ENCODE results near the gene TDRKH. TPM values are rescaled to one million over a fixed set of nuclear protein-coding genes. Genes with fewer than 3 reads are reported as not detected.

The TDRKH gene
- 2.4 and 4.8 TPM in 2 replicates for total RNA-seq

GRCh38 chr1:151790071-151790939 is at the start of gene TDRKH:
Gene TDRKH, minus strand, starts transcription at chr1:151790500. Its CDS starts 7,478 bp downstream, at chr1:151783022.

DNA sequence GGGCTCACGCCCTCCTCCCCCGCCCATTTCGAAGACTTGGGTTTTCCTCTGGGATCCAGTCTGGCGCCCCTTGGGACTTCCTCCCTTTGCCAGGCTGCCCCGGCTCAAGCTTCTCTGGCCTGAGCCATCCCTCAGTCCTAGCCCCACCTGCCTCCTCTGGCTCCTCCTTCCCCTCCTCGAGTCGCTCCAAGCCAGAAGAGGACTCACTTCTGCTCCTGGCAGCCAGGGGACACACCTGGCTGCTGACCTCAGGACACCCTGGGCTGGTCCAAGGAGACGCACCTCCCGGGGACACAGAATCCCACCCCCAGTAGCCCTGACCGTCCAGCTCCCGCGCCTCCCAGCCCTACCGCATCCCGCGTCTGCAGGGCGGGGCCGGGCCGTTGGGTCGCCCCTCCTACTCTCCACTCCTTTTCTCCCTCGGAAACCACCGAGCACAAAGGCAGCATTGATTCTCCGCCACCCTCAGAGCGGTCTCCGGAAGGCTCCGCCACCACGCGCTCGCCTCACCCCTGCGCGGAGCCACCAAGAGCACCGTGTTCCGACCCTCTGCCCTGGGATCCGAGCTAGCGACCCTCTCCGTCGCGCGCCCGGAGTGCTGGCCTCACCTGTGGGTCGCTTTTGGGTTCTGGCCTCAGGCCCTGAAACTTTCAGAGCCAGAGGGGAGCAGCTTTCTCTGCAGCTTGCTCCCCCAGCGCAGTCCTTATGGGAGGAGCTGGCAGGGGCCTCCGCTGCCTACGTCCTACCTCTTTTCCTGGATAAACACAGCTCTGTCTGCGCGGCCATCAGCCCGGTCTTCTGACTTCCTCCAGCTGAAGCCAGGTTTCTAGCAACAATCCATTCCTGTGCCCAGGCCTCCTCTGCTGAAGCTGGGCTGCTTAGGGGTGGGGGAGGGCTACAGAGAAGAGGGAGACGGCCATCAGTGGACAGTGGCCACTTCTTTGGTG is 49.4 kb upstream of the TDRKH start, which contains the start of gene C2CD4D:
Gene C2CD4D (minus strand): TSS at position 364 of the 947 bp plus-strand sequence. CDS start 831 bp downstream, outside the sequence.

DNA sequence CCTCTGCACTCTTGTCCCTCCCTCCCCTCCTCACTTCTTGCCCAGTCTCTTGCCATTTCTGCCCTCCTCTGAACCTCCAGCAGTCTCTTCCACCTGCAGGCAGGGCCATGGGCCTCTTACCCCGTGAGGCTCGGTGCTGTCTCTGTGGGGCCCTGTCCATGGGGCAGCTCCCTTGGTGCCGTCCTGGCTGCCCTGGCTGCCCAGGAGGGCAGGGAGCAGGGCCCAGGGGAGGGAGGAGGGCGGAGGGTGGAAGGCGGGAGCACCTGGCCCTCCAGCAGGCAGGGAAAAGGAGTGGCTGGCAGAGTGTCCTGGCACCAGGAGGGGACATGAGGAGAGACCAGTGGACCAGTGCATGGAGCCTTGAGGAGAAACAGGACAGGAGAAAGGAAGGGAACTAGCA is 41.3 kb upstream of the TDRKH start, which contains the start of gene RORC:
Gene RORC (minus strand): TSS at position 198 of the 400 bp plus-strand sequence. CDS start 38 bp downstream, at position 160.

DNA sequence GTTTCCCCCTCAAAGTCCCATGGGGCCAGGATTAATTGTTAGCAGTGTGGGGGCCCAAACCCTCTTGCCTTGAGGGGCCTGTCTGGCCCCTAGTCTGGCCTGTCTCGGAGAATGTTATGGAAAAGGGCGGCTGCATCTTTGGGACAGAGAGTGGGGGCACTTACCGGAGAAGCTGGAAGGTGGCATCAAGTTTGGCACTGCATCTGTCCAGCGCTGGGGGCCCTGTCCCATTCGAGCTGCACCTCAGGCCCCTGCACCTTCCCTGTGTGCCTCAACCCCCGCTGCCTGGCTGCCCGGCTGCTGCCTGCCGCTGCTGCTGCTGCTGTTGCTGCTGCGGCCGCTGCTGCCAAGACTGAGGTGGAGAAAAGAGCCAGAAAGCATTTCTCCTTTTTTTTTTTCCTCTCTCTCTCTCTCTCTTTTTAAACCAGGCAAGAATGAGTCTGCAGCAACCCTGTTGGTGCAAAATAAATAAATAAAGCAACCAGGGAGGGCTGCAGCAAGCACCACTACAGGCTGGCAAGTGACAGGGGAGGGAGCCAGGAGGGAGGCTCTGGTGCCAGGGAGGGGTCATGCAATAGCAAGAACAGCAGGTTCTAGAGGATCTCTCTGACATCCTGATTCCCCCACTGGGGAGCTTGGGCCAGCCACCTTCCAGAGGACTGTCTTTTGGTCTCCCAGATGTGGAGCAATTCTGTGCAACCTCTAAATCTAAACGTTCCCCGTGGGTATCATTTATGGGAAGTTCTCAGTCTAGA is 14.9 kb upstream of the TDRKH start, which contains the start of gene LINGO4:
Gene LINGO4 (minus strand): TSS at position 354 of the 755 bp plus-strand sequence. CDS start 2,715 bp downstream, outside the sequence.

GRCh38 chr1:151762941-151763921 is 27.1 kb downstream of the TDRKH start, which contains the start of gene MRPL9:
Gene MRPL9, minus strand, starts transcription at chr1:151763496. Its CDS starts 17 bp downstream, at chr1:151763479.

Small RNAs within 50 kb of the gene (small RNA-seq; reads per million reads assigned to genes)
- gene RNU6-662P = not detected

Other genes with a start within 250 kb of the TDRKH start
- 19.3 and 23.6 TPM in 2 replicates for gene SNX27, start 178.4 kb downstream of the TDRKH start, total RNA-seq
- gene CELF3, start 73.7 kb downstream of the TDRKH start, total RNA-seq = not detected in 2 replicates
- gene RIIAD1, start 69.0 kb downstream of the TDRKH start, total RNA-seq = not detected in 2 replicates
- gene MRPL9, start 27.0 kb downstream of the TDRKH start, total RNA-seq = 91.2 and 104 TPM in 2 replicates
- gene LINGO4, start 14.9 kb upstream of the TDRKH start, total RNA-seq = not detected in 2 replicates
- gene RORC, start 41.3 kb upstream of the TDRKH start, total RNA-seq = not detected in 2 replicates
- gene C2CD4D, start 49.3 kb upstream of the TDRKH start, total RNA-seq = under 0.01 and 0.33 TPM in 2 replicates
- gene THEM5, start 63.2 kb upstream of the TDRKH start, total RNA-seq = not detected in 2 replicates
- 8.9 and 13.3 TPM in 2 replicates for gene THEM4, start 119.0 kb upstream of the TDRKH start, total RNA-seq
- gene S100A10, start 203.4 kb upstream of the TDRKH start, total RNA-seq = 455 and 612 TPM in 2 replicates
- 348 and 669 TPM in 2 replicates for gene S100A11, start 246.5 kb upstream of the TDRKH start, total RNA-seq

All from placental epithelial cell (primary cell).